GM12878 (cell line): Measurements from ENCODE around the gene ANAPC2. TPM values are rescaled to one million over a fixed set of nuclear protein-coding genes. Genes with fewer than 3 reads are reported as not detected.

Experiments
- CUX1 ChIP-seq: IDR thresholded peaks from 2 replicates; pipeline ENCODE4 v1.6.1; 2012; ENCODE audit warnings: improper control_type of control experiment, low read depth, low read length; ENCODE audit not compliant: insufficient replicate concordance
- E2F8 ChIP-seq: fragments of 450-650 bp; IDR thresholded peaks from 2 replicates; pipeline ENCODE4 v1.6.1; 2018; ENCODE audit warnings: mild to moderate bottlenecking, low read depth, moderate library complexity; ENCODE audit not compliant: partially characterized antibody
- ESRRA ChIP-seq: IDR thresholded peaks from 2 replicates; pipeline ENCODE4 v1.6.1; 2012; ENCODE audit warnings: mild to moderate bottlenecking, low read length, improper control_type of control experiment
- IRF3 ChIP-seq: fragments of 450-650 bp; IDR thresholded peaks from 2 replicates; pipeline ENCODE4 v1.6.1; 2014; ENCODE audit warnings: mild to moderate bottlenecking
- MTA3 ChIP-seq: IDR thresholded peaks from 2 replicates; pipeline ENCODE4 v1.6.1; 2012; ENCODE audit warnings: low read length, inconsistent platforms, borderline replicate concordance
- SPI1 ChIP-seq: IDR thresholded peaks from 2 replicates; pipeline ENCODE4 v1.6.1; 2011; ENCODE audit warnings: low read depth, mild to moderate bottlenecking, low read length, moderate library complexity, borderline replicate concordance; ENCODE audit not compliant: insufficient read depth
- polyA plus RNA-seq, 11 experiments: library from polyadenylated mRNA; depleted of rRNA in 4 of 11; unstranded in 6 of 11; stranded (reverse) in 5 of 11; fragments of >200 nt; fragmentation: Nextera tagmentation in 4 of 11; fragmentation: Illumina TruSeq in 1 of 11; extraction: Ambion mirVana in 4 of 11; extraction: Trizol in 1 of 11; gene quantifications; 1 replicate in 1 of 11; 2 replicates in 10 of 11; pipeline versions ENCODE4 v1.2.1 to v1.2.3, GENCODE V29; 2011 to 2016; ENCODE audit warnings: inconsistent platforms in 2 of 11, missing spikeins in 2 of 11, low read depth in 1 of 11
- total RNA-seq, 4 experiments: library from RNA; depleted of rRNA in 3 of 4; stranded (reverse); fragments of >200 nt in 3 of 4; fragmentation: Illumina TruSeq in 1 of 4; extraction: Trizol in 1 of 4; gene quantifications; 2 replicates each; pipeline versions ENCODE4 v1.2.1 to v1.2.3, GENCODE V29; 2013 to 2021

ANAPC2 gene
- total and polyA plus RNA-seq, 10 of the 15 experiments (the other 5 are each of a cell fraction or from before 2014, with no cell fraction given): 0.03 to 65.2 (median 20.5) TPM

- no peak for TF ChIP-seq CUX1
- TF ChIP-seq ESRRA: no peak
- TF ChIP-seq SPI1: no peak
- TF ChIP-seq E2F8: no peak
- no peak for TF ChIP-seq MTA3
- TF ChIP-seq IRF3: no peak
These were observed 17.7 kb downstream of the ANAPC2 start (continued) for GRCh38 chr9:137170486-137171148.
